GM18520 (cell line): ENCODE results near the gene PLCH1.

Experiments
- ATAC-seq: cut with Tn5 transposase; IDR thresholded peaks from one replicate; pipeline ENCODE4 v1.9.1; 2021; ENCODE audit not compliant: unreplicated experiment

Gene PLCH1

GRCh38 chr3:155491696-155492095 lies 253.2 kb downstream of the PLCH1 start:
- no peak for ATAC-seq

GRCh38 chr3:155488671-155489070 lies 256.2 kb downstream of the PLCH1 start:
- no peak for ATAC-seq

DNA sequence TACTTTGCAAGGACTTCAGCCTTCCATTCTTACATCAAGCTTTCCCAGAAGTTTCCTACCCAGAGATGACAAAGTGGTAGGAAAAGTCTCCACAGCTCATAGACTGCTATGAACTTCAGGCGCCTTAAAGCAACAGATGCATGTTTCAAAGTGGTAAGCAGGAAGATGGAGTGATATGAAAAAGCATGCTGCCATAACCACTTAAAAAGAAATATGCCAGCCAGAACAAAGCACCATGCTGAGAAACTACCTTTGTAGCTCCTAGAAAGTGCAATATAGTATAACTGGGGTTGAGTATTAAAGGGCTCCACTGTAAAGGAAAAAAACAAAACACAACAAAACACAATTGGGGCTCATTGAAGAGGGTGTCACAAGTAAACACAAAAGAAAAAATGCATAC lies 259.0 kb downstream of the PLCH1 start:
- no peak for ATAC-seq

GRCh38 chr3:155481591-155481990 lies 263.3 kb downstream of the PLCH1 start:
- ATAC-seq: no peak

GRCh38 chr3:155481089-155481488 lies 263.8 kb downstream of the PLCH1 start:
- no peak for ATAC-seq

- ATAC-seq: no peak
Measured at GRCh38 chr3:155465664-155466063, 279.2 kb downstream of the PLCH1 start.

DNA sequence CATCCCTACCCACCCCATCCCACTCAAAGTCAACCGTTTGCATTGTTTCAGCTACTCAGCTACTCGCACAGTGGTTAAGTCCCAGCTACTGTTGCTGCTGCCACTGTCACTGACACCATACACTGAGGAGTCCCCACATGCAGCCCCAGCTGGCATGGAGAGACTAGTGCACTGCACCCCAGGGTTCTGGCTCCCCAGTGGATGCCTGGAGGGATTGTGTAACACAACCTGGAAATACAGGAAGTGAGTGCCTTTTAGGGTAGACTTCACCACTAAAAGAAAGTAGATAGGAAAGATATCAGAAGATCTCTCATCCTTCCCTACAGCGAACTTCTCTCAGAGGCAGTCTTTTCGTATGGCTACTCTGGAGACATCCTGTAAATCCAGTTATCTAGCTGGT lies 282.2 kb downstream of the PLCH1 start:
- ATAC-seq: no peak

- no peak for ATAC-seq
Measured at GRCh38 chr3:155457591-155457990, 287.3 kb downstream of the PLCH1 start.

GRCh38 chr3:155455765-155456164 lies 289.1 kb downstream of the PLCH1 start:
- ATAC-seq: no peak

- no peak for ATAC-seq
Measured at GRCh38 chr3:155453512-155453911, 291.4 kb downstream of the PLCH1 start.

- no peak for ATAC-seq
Measured at GRCh38 chr3:155449613-155450267, 295.1 kb downstream of the PLCH1 start.

- ATAC-seq: no peak
Measured at GRCh38 chr3:155448531-155448930, 296.3 kb downstream of the PLCH1 start.

DNA sequence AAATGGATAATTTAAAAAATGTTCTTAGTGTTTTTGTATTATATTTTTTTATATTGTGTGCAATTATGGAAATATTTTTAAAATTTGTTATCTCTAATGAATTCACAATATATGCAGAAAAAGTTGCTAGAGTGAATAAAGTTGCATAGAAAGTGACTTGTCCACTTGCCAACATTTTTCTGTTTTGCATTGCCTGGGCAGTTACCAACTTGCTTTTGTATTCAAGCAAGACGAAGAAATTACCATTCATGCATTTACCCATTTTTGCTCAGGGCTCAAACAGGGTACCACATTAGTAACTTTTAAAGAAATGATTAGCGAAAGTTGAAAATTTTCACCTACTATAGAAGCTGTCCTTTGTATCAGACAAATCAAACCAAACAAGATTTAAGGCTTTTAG lies 298.5 kb downstream of the PLCH1 start:
- ATAC-seq: no peak

- ATAC-seq: no peak
Measured at GRCh38 chr3:155444771-155445170, 300.1 kb downstream of the PLCH1 start.

DNA sequence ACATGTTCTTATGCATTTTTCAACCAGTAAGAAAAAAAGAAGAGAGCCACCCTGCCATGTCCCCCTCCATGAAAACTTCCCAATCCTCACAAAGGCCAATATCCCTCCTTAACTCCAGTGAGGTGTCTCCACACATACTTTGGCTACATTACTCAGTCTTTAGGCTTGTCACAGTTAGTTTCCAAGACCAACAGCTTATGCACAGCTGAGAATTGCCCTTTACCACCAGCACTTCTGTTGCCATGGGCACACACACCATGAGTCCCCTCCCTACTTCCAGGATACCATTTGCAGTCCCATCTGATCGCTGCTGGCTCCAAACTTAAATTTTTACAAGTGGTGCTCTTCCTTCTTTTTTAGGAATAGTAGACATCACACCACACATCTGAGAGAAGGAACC lies 301.1 kb downstream of the PLCH1 start:
- ATAC-seq: no peak

GRCh38 chr3:155442072-155442471 lies 302.8 kb downstream of the PLCH1 start:
- ATAC-seq: no peak

DNA sequence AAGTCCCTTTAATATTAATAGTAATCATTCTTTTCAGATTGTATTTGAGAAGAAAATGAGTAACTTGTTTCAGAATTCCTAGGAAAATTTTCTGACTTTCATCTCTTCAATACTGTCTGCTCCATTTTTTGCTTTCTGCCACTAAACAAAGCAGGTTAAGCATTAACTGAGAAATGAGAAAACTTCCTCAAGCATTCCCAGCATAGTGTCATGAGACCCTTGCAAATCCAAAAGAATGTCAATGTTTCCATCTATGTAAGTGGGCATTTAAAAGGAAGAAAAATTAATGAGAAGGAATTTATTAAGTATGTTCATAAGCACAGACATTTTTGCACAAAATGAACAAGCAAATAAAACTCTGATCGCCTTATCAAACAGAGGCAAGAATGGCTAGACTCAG lies 303.4 kb downstream of the PLCH1 start:
- no peak for ATAC-seq

GRCh38 chr3:155441026-155441425 lies 303.8 kb downstream of the PLCH1 start:
- ATAC-seq: no peak

DNA sequence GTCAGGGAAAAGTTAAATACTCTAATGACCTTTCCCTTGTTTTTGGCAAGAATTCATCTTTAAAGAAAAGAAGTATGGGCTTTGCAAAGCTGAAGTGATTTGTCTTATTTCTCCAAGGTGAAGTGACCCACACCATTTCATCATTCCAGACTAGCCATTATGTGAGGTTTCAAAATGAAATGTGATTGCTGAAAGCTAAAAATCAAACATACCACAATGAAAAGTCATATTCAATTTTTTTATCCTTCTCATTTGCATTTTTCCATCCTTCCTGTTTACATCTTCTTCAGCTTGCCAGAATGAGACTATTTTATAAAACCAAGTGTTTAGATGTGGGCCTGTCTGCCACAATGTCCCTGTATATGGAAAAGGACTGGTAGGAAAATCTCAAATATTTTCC lies 309.1 kb downstream of the PLCH1 start:
- no peak for ATAC-seq

DNA sequence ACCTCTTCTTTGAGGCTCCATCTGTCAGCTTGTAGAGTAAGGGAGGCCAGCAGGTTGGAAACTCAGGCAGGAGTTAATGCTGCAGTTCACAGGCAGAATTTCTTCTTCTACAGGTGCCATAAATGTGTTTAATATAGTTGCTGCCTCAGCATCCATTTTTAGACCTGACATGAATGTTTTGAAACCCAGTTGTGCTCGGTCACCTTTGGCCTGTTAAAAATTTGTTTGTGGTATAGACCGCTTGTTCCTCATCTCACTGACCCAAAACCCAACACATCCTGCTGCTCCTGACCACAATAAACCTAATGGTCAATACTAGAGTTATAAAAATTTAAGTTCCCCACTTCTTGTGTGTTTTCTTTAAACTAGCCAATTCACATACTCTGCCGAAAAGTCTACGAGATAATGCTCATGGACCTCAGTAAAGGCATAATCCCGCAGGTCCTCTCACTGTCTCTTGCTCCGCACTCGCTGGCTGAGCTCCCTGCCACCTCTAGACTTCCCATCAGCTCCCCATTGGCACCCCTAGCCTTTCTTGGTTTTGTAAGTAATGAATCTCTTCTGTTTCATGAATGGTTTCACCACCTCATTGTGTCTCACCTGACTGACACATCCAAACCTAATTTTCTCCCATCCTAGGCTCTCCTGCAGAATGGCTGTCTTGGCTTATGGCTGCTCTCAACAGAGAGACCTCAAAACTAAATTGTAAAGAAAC lies 312.9 kb downstream of the PLCH1 start:
- ATAC-seq: no peak

GRCh38 chr3:155428563-155428962 lies 316.3 kb downstream of the PLCH1 start:
- ATAC-seq: no peak

DNA sequence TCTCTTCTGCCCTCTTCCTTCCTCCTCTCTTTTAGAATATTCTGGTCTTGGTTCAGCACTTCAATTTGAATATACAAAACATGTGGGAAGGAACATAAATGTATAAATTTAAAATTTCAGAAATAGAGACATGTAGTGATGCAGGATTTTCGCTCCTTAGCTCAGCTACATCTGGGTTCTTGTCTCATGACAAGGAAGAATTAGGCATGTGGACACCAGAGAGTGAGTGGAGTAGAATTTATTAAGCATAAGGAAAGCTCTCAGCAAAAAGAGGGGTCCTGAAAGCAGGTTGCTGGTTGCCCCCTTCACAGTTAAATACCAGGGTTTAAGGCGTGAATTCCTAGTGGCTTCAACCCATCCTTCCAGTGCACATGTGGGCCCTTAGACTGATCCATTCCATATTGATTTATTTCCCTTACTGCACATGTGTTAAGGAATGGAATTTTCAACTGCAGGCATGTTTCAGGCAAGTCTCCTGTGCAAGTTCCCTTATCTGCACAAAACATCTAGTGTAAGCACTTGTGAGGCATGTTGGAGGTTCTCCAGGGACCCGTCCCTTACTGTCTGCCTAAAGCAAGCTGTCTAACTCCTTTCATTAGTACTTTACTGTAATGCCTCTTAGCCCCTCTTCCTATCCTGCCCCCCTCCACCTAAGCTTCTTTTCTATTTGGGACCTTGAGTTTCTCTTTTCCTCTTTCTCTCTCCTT lies 318.2 kb downstream of the PLCH1 start:
- no peak for ATAC-seq
